ENCODE measurements around the gene ZNF514. TPM values are rescaled to one million over a fixed set of nuclear protein-coding genes. Genes with fewer than 3 reads are reported as not detected.

The ZNF514 gene
- total RNA-seq, 3 donors from 2014 or later: 12.3 to 28.0 (median 14.8) TPM

- Histone ChIP-seq H3K9me3 (peaks cover 12% of the 10 kb centered on the region), H3K4me1 (ENCODE audit: low read depth) (peaks cover 6% of the 10 kb centered on the region), H3K4me3 (peak overlapping the region; percentile 40), H3K36me3 (ENCODE audit: low read depth) (no peaks in the 10 kb centered on the region)
- ATAC-seq (peak; percentile 73), DNase-seq (peak; percentile 56 to 76 (median 74))
- no peak for TF ChIP-seq CTCF (IDR thresholded peaks at IDR 0.05)
- intact Hi-C loops (cut with DNase I, micrococcal nuclease): no loop called here
These were observed 593 bp downstream of the ZNF514 start for GRCh38 chr2:95158891-95159619.

GRCh38 chr2:95158441-95158840 is 1.2 kb downstream of the ZNF514 start:
- Histone ChIP-seq H3K9me3 (peaks cover 17% of the 10 kb centered on the region), H3K4me3 (no peak overlapping the region), H3K4me1 (ENCODE audit: low read depth) (peaks cover 6% of the 10 kb centered on the region), H3K36me3 (ENCODE audit: low read depth) (no peaks in the 10 kb centered on the region)
- peak; percentile 55 for ATAC-seq
- no peak for TF ChIP-seq CTCF (IDR thresholded peaks at IDR 0.05)
- intact Hi-C loops (cut with DNase I, micrococcal nuclease): no loop called here
- peak in 2 of 3 donors; percentile 32 to 55 for DNase-seq

GRCh38 chr2:95149397-95149984 is 10.2 kb downstream of the ZNF514 start:
- no peak for ATAC-seq
- no peak for TF ChIP-seq CTCF (IDR thresholded peaks at IDR 0.05)
- Histone ChIP-seq H3K9me3 (peaks cover 98% of the 10 kb centered on the region), H3K4me1 (ENCODE audit: low read depth) (no peaks in the 10 kb centered on the region), H3K36me3 (ENCODE audit: low read depth) (peaks cover 23% of the 10 kb centered on the region), H3K4me3 (no peak overlapping the region)
- intact Hi-C loops (cut with DNase I, micrococcal nuclease): no loop called here
- DNase-seq: no peak

- ATAC-seq (no peak), DNase-seq (no peak)
- Histone ChIP-seq H3K4me1 (ENCODE audit: low read depth) (no peaks in the 10 kb centered on the region), H3K36me3 (ENCODE audit: low read depth) (no peaks in the 10 kb centered on the region), H3K4me3 (no peak overlapping the region), H3K9me3 (peaks cover 99% of the 10 kb centered on the region)
- intact Hi-C loops (cut with DNase I, micrococcal nuclease): no loop called here
- no peak for TF ChIP-seq CTCF (IDR thresholded peaks at IDR 0.05)
These were observed 15.8 kb downstream of the ZNF514 start for GRCh38 chr2:95143838-95144237.

GRCh38 chr2:95138702-95139101 is 20.9 kb downstream of the ZNF514 start:
- Histone ChIP-seq H3K4me3 (no peak overlapping the region), H3K4me1 (ENCODE audit: low read depth) (no peaks in the 10 kb centered on the region), H3K36me3 (ENCODE audit: low read depth) (no peaks in the 10 kb centered on the region), H3K9me3 (peaks cover 62% of the 10 kb centered on the region)
- no peak for TF ChIP-seq CTCF (IDR thresholded peaks at IDR 0.05)
- no peak for ATAC-seq
- DNase-seq: no peak
- intact Hi-C loops (cut with DNase I, micrococcal nuclease): no loop called here

Measured in mucosa of descending colon (tissue), 3 donors.